GM10248 (cell line): ENCODE results near the gene TIMMDC1.

Source experiments
- CTCF ChIA-PET: fragments of 300-600 bp; sonication (Branson Sonifier 250); formaldehyde crosslinking; extraction: SDS; loops from one replicate; lab custom pipeline; 2021; ENCODE audit warnings: antibody characterized with exemption; lab: Yijun Ruan, JAX
- POLR2A ChIA-PET: fragments of 350-650 bp; sonication (Branson Sonifier 250); formaldehyde crosslinking; extraction: SDS; loops from one replicate; lab custom pipeline; 2020; ENCODE audit warnings: antibody characterized with exemption; lab: Yijun Ruan, JAX
- DNase-seq: peaks from one replicate; pipeline ENCODE4 v3.0.0; 2012; ENCODE audit errors: extremely low spot score
- CTCF ChIP-seq: IDR thresholded peaks from 2 replicates; pipeline ENCODE4 v1.5.1; 2012; ENCODE audit warnings: mild to moderate bottlenecking, low read depth; ENCODE audit errors: extremely low read depth, missing control alignments, control extremely low read depth

Gene TIMMDC1

DNA sequence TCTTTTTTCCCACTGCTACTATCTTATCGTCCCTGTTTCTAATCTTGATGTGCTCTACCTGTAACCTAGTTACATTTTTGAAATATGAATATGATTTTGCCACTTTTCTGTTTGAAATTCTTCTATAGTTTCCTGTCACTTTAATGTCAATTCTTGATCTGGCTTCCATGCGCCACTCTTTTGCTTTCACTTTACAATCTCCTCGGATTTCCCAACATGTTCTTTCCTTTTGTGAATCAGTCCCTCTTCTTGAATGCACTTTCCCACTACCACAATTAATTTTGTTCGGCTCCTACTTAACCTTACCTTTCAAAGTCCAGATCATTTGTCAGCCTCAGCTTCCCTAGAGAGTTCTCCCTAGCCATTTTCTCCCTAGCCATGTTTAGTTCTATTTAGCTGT is 8.3 kb downstream of the TIMMDC1 start:
- no peak for TF ChIP-seq CTCF
- DNase-seq: no peak
- CTCF ChIA-PET: interaction anchor here (1.6 kb wide), 1 partner anchor 8 kb away, joined by 8 read pairs; the partner anchor contains the start of gene TIMMDC1
- POLR2A ChIA-PET: interaction anchor here (1.3 kb wide), 1 partner anchor 8 kb away, joined by 3 read pairs; the partner anchor contains the start of gene TIMMDC1

DNA sequence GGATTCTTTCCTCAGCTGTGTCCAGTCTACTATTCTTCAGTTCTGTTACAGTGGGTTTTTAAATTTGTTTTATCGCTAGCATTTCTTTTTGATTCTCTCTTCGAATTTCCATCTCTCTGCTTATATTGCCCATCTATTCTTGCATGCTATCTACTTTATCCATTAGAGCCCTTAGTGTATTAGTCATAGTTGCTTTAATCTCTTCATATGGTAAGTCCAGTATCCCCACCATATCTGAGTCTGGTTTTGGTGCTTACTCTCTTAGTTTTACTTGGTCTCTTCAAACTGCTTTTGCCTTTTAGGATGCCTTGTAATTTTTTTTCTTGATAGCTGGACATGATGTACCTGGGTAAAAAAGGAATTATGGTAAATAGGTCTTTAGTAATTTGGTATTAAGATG is 9.1 kb downstream of the TIMMDC1 start:
- POLR2A ChIA-PET: interaction anchor here (0.6 to 1.3 kb wide), 2 partner anchors 9 to 199 kb away, joined by 3 to 4 read pairs; partner anchors contain the start of gene TIMMDC1
- no peak for TF ChIP-seq CTCF
- no peak for DNase-seq
- CTCF ChIA-PET: interaction anchor here (1.6 to 2.2 kb wide), 2 partner anchors 9 to 10 kb away, joined by 8 read pairs; partner anchors contain the start of gene TIMMDC1

- DNase-seq: no peak
- ChIA-PET CTCF (interaction anchor here (1.5 to 2.2 kb wide), 2 partner anchors 10 to 173 kb away, joined by 5 to 8 read pairs; no protein-coding TSS in a partner anchor), POLR2A (interaction anchor here (1.1 kb wide), 1 partner anchor 10 kb away, joined by 5 read pairs; the partner anchor contains the start of gene TIMMDC1)
- no peak for TF ChIP-seq CTCF
Measured at GRCh38 chr3:119508172-119508845, 10.0 kb downstream of the TIMMDC1 start.

- no peak for DNase-seq
- POLR2A ChIA-PET: no interaction called here
- CTCF ChIA-PET: no interaction called here
- no peak for TF ChIP-seq CTCF
Measured at GRCh38 chr3:119510690-119511089, 12.3 kb downstream of the TIMMDC1 start.

DNA sequence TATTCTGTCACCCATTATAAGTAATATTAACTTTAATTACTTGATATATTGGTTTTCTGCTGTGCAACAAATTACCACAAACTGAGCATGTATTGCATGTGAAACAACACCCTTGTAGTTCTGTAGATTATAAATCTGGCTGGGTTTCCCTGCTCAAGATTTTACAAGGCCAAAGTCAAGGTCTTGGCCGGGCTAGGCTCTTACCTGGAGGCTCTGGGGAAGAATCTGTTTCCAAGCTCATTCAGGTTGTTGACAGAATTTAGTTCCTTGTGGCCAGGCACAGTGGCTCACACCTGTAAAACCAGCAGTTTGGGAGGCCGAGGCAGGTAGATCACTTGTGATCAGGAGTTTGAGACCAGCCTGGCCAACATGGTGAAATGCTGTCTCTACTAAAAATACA is 16.3 kb downstream of the TIMMDC1 start:
- ChIA-PET POLR2A (interaction anchor here (0.7 kb wide), 1 partner anchor 150 kb away, joined by 7 read pairs; no protein-coding TSS in a partner anchor), CTCF (no interaction called here)
- no peak for DNase-seq
- TF ChIP-seq CTCF: no peak

DNA sequence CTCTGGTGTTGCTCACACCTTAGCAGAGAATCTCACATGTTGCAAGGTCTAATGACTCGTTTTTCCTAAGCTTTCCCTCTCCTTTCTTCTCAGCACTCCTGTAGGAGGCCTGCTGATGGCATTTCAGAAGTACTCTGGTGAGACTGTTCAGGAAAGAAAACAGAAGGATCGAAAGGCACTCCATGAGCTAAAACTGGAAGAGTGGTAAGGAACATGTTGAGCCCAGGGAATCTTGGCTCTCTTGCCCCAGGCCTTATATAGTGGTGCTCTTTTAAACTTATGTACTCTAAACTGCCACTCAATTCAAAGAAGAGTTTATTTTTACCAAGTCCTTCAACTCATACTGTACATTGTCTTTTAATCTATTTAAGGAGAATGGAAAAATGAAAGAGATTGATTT is 18.8 kb downstream of the TIMMDC1 start:
- POLR2A ChIA-PET: no interaction called here
- TF ChIP-seq CTCF: no peak
- CTCF ChIA-PET: interaction anchor here (1.3 to 1.8 kb wide), 2 partner anchors 9 to 24 kb away, joined by 4 to 8 read pairs; no protein-coding TSS in a partner anchor
- DNase-seq: no peak
